Measurements from ENCODE around the gene NAGPA. TPM values are rescaled to one million over a fixed set of nuclear protein-coding genes. Genes with fewer than 3 reads are reported as not detected.

Gene NAGPA
- total RNA-seq, 1 donor: 29.6 TPM

GRCh38 chr16:5069048-5069447 is 35.3 kb upstream of the NAGPA start:
- H3K4me1 ChIP-seq (ENCODE audit: insufficient read depth, low read length): peaks cover 17% of the 10 kb centered on the region
- H3K9me3 ChIP-seq (ENCODE audit: low read depth, low read length): no peaks in the 10 kb centered on the region
- no peaks in the 10 kb centered on the region for H3K27me3 ChIP-seq (ENCODE audit: insufficient read depth, low read length)
- no peak overlapping the region for H3K4me3 ChIP-seq (ENCODE audit: low read length)

- no peaks in the 10 kb centered on the region for H3K9me3 ChIP-seq (ENCODE audit: low read depth, low read length)
- peaks cover 5% of the 10 kb centered on the region for H3K4me1 ChIP-seq (ENCODE audit: insufficient read depth, low read length)
- no peaks in the 10 kb centered on the region for H3K27me3 ChIP-seq (ENCODE audit: insufficient read depth, low read length)
- no peak overlapping the region for H3K4me3 ChIP-seq (ENCODE audit: low read length)
These were observed 32.8 kb upstream of the NAGPA start for GRCh38 chr16:5066511-5066910.

GRCh38 chr16:5065813-5066212 is 32.1 kb upstream of the NAGPA start, which contains the start of gene C16orf89:
TSS of gene C16orf89 (minus strand) at chr16:5065956. CDS start at chr16:5065908, 48 bp downstream.
- Histone ChIP-seq H3K4me3 (ENCODE audit: low read length) (no peak within 1 kb of the TSS), H3K9me3 (ENCODE audit: low read depth, low read length) (no peaks in the 10 kb centered on the region), H3K27me3 (ENCODE audit: insufficient read depth, low read length) (no peaks in the 10 kb centered on the region), H3K4me1 (ENCODE audit: insufficient read depth, low read length) (no peaks in the 10 kb centered on the region)

GRCh38 chr16:5065326-5065725 is 31.6 kb upstream of the NAGPA start:
- Histone ChIP-seq H3K9me3 (ENCODE audit: low read depth, low read length) (no peaks in the 10 kb centered on the region), H3K4me3 (ENCODE audit: low read length) (no peak overlapping the region), H3K4me1 (ENCODE audit: insufficient read depth, low read length) (no peaks in the 10 kb centered on the region), H3K27me3 (ENCODE audit: insufficient read depth, low read length) (no peaks in the 10 kb centered on the region)

- Histone ChIP-seq H3K9me3 (ENCODE audit: low read depth, low read length) (no peaks in the 10 kb centered on the region), H3K27me3 (ENCODE audit: insufficient read depth, low read length) (no peaks in the 10 kb centered on the region)
These were observed 31.2 kb upstream of the NAGPA start for GRCh38 chr16:5064915-5065314.

GRCh38 chr16:5062790-5063765 is 29.3 kb upstream of the NAGPA start:
- no peaks in the 10 kb centered on the region for H3K4me1 ChIP-seq (ENCODE audit: insufficient read depth, low read length)
- no peak overlapping the region for H3K4me3 ChIP-seq (ENCODE audit: low read length)
- no peaks in the 10 kb centered on the region for H3K27me3 ChIP-seq (ENCODE audit: insufficient read depth, low read length)
- no peaks in the 10 kb centered on the region for H3K9me3 ChIP-seq (ENCODE audit: low read depth, low read length)

More at GRCh38 chr16:5064915-5065314, 31.2 kb upstream of the NAGPA start:
- no peaks in the 10 kb centered on the region for H3K4me1 ChIP-seq (ENCODE audit: insufficient read depth, low read length)
- no peak overlapping the region for H3K4me3 ChIP-seq (ENCODE audit: low read length)

GRCh38 chr16:5062051-5062450 is 28.3 kb upstream of the NAGPA start:
- H3K4me1 ChIP-seq (ENCODE audit: insufficient read depth, low read length): no peaks in the 10 kb centered on the region
- H3K27me3 ChIP-seq (ENCODE audit: insufficient read depth, low read length): no peaks in the 10 kb centered on the region
- no peaks in the 10 kb centered on the region for H3K9me3 ChIP-seq (ENCODE audit: low read depth, low read length)
- H3K4me3 ChIP-seq (ENCODE audit: low read length): no peak overlapping the region

GRCh38 chr16:5060073-5060641 is 26.4 kb upstream of the NAGPA start:
- H3K27me3 ChIP-seq (ENCODE audit: insufficient read depth, low read length): no peaks in the 10 kb centered on the region
- H3K4me3 ChIP-seq (ENCODE audit: low read length): no peak overlapping the region
- no peaks in the 10 kb centered on the region for H3K9me3 ChIP-seq (ENCODE audit: low read depth, low read length)
- no peaks in the 10 kb centered on the region for H3K4me1 ChIP-seq (ENCODE audit: insufficient read depth, low read length)

GRCh38 chr16:5059386-5060072 is 25.8 kb upstream of the NAGPA start:
- H3K4me3 ChIP-seq (ENCODE audit: low read length): no peak overlapping the region
- no peaks in the 10 kb centered on the region for H3K27me3 ChIP-seq (ENCODE audit: insufficient read depth, low read length)
- no peaks in the 10 kb centered on the region for H3K9me3 ChIP-seq (ENCODE audit: low read depth, low read length)
- no peaks in the 10 kb centered on the region for H3K4me1 ChIP-seq (ENCODE audit: insufficient read depth, low read length)

GRCh38 chr16:5058476-5058875 is 24.7 kb upstream of the NAGPA start:
- H3K4me3 ChIP-seq (ENCODE audit: low read length): no peak overlapping the region
- H3K9me3 ChIP-seq (ENCODE audit: low read depth, low read length): no peaks in the 10 kb centered on the region
- no peaks in the 10 kb centered on the region for H3K27me3 ChIP-seq (ENCODE audit: insufficient read depth, low read length)
- H3K4me1 ChIP-seq (ENCODE audit: insufficient read depth, low read length): no peaks in the 10 kb centered on the region

- Histone ChIP-seq H3K9me3 (ENCODE audit: low read depth, low read length) (no peaks in the 10 kb centered on the region), H3K27me3 (ENCODE audit: insufficient read depth, low read length) (no peaks in the 10 kb centered on the region), H3K4me3 (ENCODE audit: low read length) (no peak overlapping the region), H3K4me1 (ENCODE audit: insufficient read depth, low read length) (no peaks in the 10 kb centered on the region)
These were observed 22.6 kb upstream of the NAGPA start for GRCh38 chr16:5056352-5056751.

- no peaks in the 10 kb centered on the region for H3K4me1 ChIP-seq (ENCODE audit: insufficient read depth, low read length)
These were observed 21.4 kb upstream of the NAGPA start for GRCh38 chr16:5054876-5055865.

GRCh38 chr16:5046914-5047313 is 13.2 kb upstream of the NAGPA start:
- peaks cover 5% of the 10 kb centered on the region for H3K9me3 ChIP-seq (ENCODE audit: low read depth, low read length)
- H3K4me3 ChIP-seq (ENCODE audit: low read length): no peak overlapping the region
- H3K4me1 ChIP-seq (ENCODE audit: insufficient read depth, low read length): no peaks in the 10 kb centered on the region
- no peaks in the 10 kb centered on the region for H3K27me3 ChIP-seq (ENCODE audit: insufficient read depth, low read length)

More at GRCh38 chr16:5054876-5055865, 21.4 kb upstream of the NAGPA start:
- Histone ChIP-seq H3K4me3 (ENCODE audit: low read length) (no peak overlapping the region), H3K27me3 (ENCODE audit: insufficient read depth, low read length) (no peaks in the 10 kb centered on the region), H3K9me3 (ENCODE audit: low read depth, low read length) (peaks cover 5% of the 10 kb centered on the region)

GRCh38 chr16:5045499-5046115 is 11.9 kb upstream of the NAGPA start:
- Histone ChIP-seq H3K4me3 (ENCODE audit: low read length) (no peak overlapping the region), H3K27me3 (ENCODE audit: insufficient read depth, low read length) (no peaks in the 10 kb centered on the region), H3K9me3 (ENCODE audit: low read depth, low read length) (peaks cover under 1% of the 10 kb centered on the region), H3K4me1 (ENCODE audit: insufficient read depth, low read length) (no peaks in the 10 kb centered on the region)
